Fibroblast of the aortic adventitia (primary cell): ENCODE results near the gene PLEKHG1. TPM values are rescaled to one million over a fixed set of nuclear protein-coding genes. Genes with fewer than 3 reads are reported as not detected.

Source experiments
- DNase-seq: peaks from one replicate; pipeline ENCODE4 v3.0.0-alpha.2; 2010; ENCODE audit warnings: low read depth
- H3K4me3 ChIP-seq: 2 replicates; pipeline ENCODE4 v1.5.1; 2011; ENCODE audit warnings: low read depth, mild to moderate bottlenecking, control low read depth, low read length, moderate library complexity
- total RNA-seq: library from RNA; depleted of rRNA; stranded (reverse); fragments of >200 nt; gene quantifications from 2 replicates; pipeline ENCODE4 v1.2.3, GENCODE V29; 2012; ENCODE audit warnings: low replicate concordance
- TF ChIP-seq, protein P1 (sequence below): IDR thresholded peaks from 2 replicates; pipeline ENCODE4 v1.5.1; 2011; ENCODE audit warnings: mild to moderate bottlenecking, low read length, control low read depth, inconsistent platforms; ENCODE audit not compliant: insufficient read depth

Gene PLEKHG1
- total RNA-seq, 1 donor = 3.7 TPM

- TF ChIP-seq, protein P1, sequence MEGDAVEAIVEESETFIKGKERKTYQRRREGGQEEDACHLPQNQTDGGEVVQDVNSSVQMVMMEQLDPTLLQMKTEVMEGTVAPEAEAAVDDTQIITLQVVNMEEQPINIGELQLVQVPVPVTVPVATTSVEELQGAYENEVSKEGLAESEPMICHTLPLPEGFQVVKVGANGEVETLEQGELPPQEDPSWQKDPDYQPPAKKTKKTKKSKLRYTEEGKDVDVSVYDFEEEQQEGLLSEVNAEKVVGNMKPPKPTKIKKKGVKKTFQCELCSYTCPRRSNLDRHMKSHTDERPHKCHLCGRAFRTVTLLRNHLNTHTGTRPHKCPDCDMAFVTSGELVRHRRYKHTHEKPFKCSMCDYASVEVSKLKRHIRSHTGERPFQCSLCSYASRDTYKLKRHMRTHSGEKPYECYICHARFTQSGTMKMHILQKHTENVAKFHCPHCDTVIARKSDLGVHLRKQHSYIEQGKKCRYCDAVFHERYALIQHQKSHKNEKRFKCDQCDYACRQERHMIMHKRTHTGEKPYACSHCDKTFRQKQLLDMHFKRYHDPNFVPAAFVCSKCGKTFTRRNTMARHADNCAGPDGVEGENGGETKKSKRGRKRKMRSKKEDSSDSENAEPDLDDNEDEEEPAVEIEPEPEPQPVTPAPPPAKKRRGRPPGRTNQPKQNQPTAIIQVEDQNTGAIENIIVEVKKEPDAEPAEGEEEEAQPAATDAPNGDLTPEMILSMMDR = no peak
- no peak overlapping the region for H3K4me3 ChIP-seq
- DNase-seq = no peak
Observed at GRCh38 chr6:150616586-150616985, 16.9 kb downstream of the PLEKHG1 start.

DNA sequence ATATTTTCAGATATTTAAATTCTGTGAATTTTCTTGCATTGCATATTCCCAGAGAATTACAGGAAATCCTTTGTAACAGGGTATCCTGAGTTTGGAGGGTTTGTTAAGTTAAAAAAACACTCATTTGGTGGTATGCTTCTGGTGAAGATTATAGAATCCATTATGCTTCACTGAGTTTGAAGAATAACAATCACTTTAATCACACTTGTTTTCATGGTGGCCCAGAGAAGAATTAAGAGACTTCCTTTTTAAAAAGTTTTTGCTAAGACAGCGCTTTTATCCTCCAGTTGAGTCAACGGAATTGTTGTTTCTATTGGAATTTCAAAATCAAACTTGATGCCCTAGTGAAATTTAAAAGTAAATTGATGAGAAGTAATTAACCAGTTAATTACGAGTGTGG, 17.4 kb downstream of the PLEKHG1 start:
- no peak for DNase-seq
- TF ChIP-seq, protein P1 = no peak
- H3K4me3 ChIP-seq = no peak overlapping the region

DNA sequence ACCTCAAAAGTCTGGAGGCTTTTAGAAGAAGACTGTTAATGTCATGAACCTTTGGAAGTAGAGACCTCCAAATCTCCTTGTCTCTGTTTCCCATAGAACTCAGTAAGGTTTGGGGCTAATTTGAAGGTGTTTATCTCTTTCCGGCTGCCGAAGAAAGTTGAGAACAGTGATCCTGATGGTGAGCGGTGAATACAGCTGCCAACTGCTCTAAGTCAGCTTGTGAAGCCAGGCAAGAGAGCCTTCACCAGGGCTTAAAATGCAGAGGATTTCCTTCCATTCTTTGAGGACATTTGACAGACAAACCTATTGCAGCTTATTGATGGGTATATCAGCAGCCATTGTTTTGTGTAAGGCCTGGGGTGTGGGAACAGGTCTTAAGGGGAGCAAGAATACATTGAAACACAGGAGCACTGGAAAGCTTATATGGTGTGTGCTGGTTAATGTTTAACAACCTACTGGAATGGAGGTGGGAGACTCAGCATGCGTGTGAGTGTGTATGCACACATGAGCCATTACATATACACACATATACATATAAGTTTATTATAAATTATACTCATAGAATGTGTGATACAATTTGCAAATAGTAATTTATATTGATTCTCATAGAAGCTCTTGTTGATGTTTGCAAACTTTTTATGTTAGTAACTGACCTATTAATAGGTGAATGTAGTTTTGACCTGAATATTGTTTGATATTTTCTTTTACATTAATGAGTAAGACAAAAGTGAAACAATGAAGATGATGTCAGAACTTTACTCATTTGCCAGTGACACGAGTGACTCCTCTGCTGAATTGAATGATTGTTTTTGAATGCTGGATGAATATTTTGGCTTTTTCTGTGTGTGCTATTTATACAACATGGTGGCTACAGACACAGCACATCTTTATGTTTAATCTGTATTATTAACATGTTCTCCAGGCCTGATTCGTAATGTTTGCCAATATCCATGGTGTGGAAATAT, 18.1 kb downstream of the PLEKHG1 start:
- TF ChIP-seq, protein P1 = no peak
- no peak for DNase-seq
- H3K4me3 ChIP-seq = no peak overlapping the region

DNA sequence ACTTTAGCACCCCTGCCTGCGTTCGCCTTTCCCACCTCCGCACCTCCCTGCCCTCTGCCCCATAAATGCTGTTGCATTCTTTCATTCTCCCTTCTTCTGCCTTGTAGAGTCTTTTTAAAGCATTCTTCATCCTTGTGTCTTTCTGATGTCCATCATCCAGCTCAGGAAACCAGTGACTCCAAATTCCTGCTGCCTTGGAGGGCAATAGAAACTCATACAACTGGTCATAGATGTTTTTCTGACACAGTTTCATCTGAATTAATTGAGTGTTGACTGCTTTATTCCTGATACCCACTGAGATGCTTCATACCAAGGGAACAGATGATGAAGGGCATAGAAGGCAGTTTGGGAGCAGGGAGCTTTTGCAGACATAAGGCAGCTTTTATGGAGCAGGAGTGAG, 19.6 kb downstream of the PLEKHG1 start:
- TF ChIP-seq, protein P1 = no peak
- H3K4me3 ChIP-seq = no peak overlapping the region

DNA sequence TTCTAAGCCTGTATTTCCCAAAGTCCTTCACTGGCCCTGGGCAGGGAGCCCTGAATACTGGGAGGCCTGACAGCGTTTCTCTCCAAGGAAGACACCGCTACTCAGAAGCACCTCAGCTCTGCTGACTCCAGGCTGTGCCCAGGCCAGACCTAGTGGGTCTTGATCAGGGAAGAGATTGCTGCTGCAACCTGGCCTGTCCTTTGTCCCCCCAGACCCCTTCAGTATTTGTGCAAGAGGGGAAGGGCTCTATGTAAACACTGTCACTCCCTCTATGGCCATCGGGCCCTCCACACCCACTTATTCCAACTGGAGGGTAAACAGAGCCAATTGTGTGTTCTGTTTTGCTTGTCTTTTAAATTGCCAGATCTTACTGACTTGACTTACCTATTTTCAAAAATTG, 20.6 kb downstream of the PLEKHG1 start:
- no peak for DNase-seq
- TF ChIP-seq, protein P1 = no peak

More for the DNA sequence above, 19.6 kb downstream of the PLEKHG1 start:
- DNase-seq = no peak

DNA sequence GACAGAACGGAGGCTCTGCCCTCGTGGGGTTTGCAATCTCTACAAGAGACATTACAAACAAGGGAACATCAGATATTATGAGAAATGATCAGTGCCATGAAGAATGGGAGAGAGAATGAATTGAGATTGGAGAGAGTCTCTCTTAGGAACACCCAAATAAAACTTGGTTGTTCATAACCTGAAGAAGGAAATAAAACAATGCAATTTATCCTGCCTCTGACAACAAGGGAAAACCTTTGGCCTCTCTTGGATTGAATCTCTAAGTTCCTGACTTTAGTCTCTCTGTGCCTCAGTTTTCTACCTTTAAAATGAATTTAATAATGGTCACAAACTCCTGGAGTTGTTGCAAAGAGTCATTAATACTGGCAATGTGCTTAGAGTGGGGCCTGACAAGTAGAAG, 21.1 kb downstream of the PLEKHG1 start:
- DNase-seq = no peak
- TF ChIP-seq, protein P1 = no peak
- H3K4me3 ChIP-seq = no peak overlapping the region

More for the DNA sequence above, 20.6 kb downstream of the PLEKHG1 start:
- no peak overlapping the region for H3K4me3 ChIP-seq
